ENCODE data around the gene PRPF19. TPM values are rescaled to one million over a fixed set of nuclear protein-coding genes. Genes with fewer than 3 reads are reported as not detected.

PRPF19 gene
- total and polyA plus RNA-seq, 2 of the 13 experiments (the other 11 are each of a cell fraction or from before 2014, with no cell fraction given) = 27.4 to 91.1 TPM

- TF ChIP-seq KLF15 (CRISPR knock-in tag; IDR thresholded peaks at IDR 0.05; ENCODE audit: borderline replicate concordance) (no peak), MEIS2 (CRISPR knock-in tag; IDR thresholded peaks at IDR 0.05) (no peak), ZNF772 (CRISPR knock-in tag; IDR thresholded peaks at IDR 0.05) (peak; percentile 84), JARID2 (CRISPR knock-in tag; IDR thresholded peaks at IDR 0.05; ENCODE audit: insufficient replicate concordance) (peak; percentile 42), ZNF547 (CRISPR knock-in tag; IDR thresholded peaks at IDR 0.05) (peak; percentile 84), NCOA1 (CRISPR knock-in tag; IDR thresholded peaks at IDR 0.05) (0 out of 2 replicates have a peak, but pooled peaks have one; percentile 20), IRF9 (CRISPR knock-in tag; IDR thresholded peaks at IDR 0.05; ENCODE audit: borderline replicate concordance) (no peak; the same call in 1 of the 2 replicates), SP140L (CRISPR knock-in tag; IDR thresholded peaks at IDR 0.05; ENCODE audit: borderline replicate concordance) (no peak), MLLT10 (CRISPR knock-in tag; IDR thresholded peaks at IDR 0.05) (no peak), ZNF674 (CRISPR knock-in tag; IDR thresholded peaks at IDR 0.05; ENCODE audit: low read depth) (peak; percentile 78; the same call in 1 of the 2 replicates), GTF2F1 (IDR thresholded peaks at IDR 0.05; ENCODE audit: low read length) (0 out of 2 replicates have a peak, but pooled peaks have one; percentile 27), MATR3 (CRISPR knock-in tag; IDR thresholded peaks at IDR 0.05) (no peak), ZNF687 (CRISPR knock-in tag; IDR thresholded peaks at IDR 0.05) (peak; percentile 96), RORA (CRISPR knock-in tag; IDR thresholded peaks at IDR 0.05) (no peak), SNAPC2 (CRISPR knock-in tag; IDR thresholded peaks at IDR 0.05) (peak; percentile 72; the same call in 1 of the 2 replicates)
- TF ChIP-seq, protein P1, sequence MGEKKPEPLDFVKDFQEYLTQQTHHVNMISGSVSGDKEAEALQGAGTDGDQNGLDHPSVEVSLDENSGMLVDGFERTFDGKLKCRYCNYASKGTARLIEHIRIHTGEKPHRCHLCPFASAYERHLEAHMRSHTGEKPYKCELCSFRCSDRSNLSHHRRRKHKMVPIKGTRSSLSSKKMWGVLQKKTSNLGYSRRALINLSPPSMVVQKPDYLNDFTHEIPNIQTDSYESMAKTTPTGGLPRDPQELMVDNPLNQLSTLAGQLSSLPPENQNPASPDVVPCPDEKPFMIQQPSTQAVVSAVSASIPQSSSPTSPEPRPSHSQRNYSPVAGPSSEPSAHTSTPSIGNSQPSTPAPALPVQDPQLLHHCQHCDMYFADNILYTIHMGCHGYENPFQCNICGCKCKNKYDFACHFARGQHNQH (CRISPR knock-in tag; IDR thresholded peaks at IDR 0.05) = no peak
- TF ChIP-seq, protein P2, sequence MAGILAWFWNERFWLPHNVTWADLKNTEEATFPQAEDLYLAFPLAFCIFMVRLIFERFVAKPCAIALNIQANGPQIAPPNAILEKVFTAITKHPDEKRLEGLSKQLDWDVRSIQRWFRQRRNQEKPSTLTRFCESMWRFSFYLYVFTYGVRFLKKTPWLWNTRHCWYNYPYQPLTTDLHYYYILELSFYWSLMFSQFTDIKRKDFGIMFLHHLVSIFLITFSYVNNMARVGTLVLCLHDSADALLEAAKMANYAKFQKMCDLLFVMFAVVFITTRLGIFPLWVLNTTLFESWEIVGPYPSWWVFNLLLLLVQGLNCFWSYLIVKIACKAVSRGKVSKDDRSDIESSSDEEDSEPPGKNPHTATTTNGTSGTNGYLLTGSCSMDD (CRISPR knock-in tag; IDR thresholded peaks at IDR 0.05) = no peak
- TF ChIP-seq, protein P3, sequence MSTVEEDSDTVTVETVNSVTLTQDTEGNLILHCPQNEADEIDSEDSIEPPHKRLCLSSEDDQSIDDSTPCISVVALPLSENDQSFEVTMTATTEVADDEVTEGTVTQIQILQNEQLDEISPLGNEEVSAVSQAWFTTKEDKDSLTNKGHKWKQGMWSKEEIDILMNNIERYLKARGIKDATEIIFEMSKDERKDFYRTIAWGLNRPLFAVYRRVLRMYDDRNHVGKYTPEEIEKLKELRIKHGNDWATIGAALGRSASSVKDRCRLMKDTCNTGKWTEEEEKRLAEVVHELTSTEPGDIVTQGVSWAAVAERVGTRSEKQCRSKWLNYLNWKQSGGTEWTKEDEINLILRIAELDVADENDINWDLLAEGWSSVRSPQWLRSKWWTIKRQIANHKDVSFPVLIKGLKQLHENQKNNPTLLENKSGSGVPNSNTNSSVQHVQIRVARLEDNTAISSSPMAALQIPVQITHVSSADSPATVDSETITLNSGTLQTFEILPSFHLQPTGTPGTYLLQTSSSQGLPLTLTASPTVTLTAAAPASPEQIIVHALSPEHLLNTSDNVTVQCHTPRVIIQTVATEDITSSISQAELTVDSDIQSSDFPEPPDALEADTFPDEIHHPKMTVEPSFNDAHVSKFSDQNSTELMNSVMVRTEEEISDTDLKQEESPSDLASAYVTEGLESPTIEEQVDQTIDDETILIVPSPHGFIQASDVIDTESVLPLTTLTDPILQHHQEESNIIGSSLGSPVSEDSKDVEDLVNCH (CRISPR knock-in tag; IDR thresholded peaks at IDR 0.05) = no peak
Observed at GRCh38 chr11:60906132-60906972, at the start of gene PRPF19 (continued).

Measured in HepG2 (cell line).